DOHH2 (cell line): ENCODE data around the gene PTPRT.

ENCODE experiments used
- H3F3A ChIP-seq: fragments of 200-600 bp; sonication (generic), shearing (Covaris generic); 2 replicates; pipeline ENCODE4 v1.6.0; 2016; ENCODE audit warnings: antibody characterized with exemption, mild to moderate bottlenecking; ENCODE audit not compliant: control insufficient read depth, insufficient read depth
- H3K27ac ChIP-seq: fragments of 200-600 bp; sonication (generic); 2 replicates; pipeline ENCODE4 v1.5.1; 2014; ENCODE audit warnings: low read depth, mild to moderate bottlenecking, low read length, moderate library complexity
- H3K27me3 ChIP-seq: fragments of 200-600 bp; sonication (generic); 2 replicates; pipeline ENCODE4 v1.6.1; 2014; ENCODE audit warnings: mild to moderate bottlenecking, low read length, mixed read lengths; ENCODE audit not compliant: control insufficient read depth
- H3K36me3 ChIP-seq: fragments of 200-600 bp; sonication (generic); 2 replicates; pipeline ENCODE4 v1.6.1; 2014; ENCODE audit warnings: mild to moderate bottlenecking, low read length, moderate library complexity, mixed read lengths; ENCODE audit not compliant: control insufficient read depth
- H3K4me1 ChIP-seq: fragments of 200-600 bp; sonication (generic); 2 replicates; pipeline ENCODE4 v1.6.1; 2014; ENCODE audit warnings: mild to moderate bottlenecking, low read length, mixed read lengths; ENCODE audit not compliant: control insufficient read depth
- H3K4me2 ChIP-seq: fragments of 200-600 bp; sonication (generic); 2 replicates; pipeline ENCODE4 v1.6.0; 2014; ENCODE audit warnings: mild to moderate bottlenecking, low read length, moderate library complexity
- H3K4me3 ChIP-seq: fragments of 200-600 bp; sonication (generic); 2 replicates; pipeline ENCODE4 v1.5.1; 2014; ENCODE audit warnings: mild to moderate bottlenecking, low read length, mixed read lengths
- H3K79me2 ChIP-seq: fragments of 200-600 bp; sonication (generic); 2 replicates; pipeline ENCODE4 v1.6.1; 2014; ENCODE audit warnings: mild to moderate bottlenecking, low read length, mixed read lengths; ENCODE audit not compliant: control insufficient read depth
- H3K9me2 ChIP-seq: fragments of 200-600 bp; sonication (generic); replicated peaks from 2 replicates; pipeline ENCODE4 v1.6.1; 2014; ENCODE audit warnings: mild to moderate bottlenecking, low read length, mixed read lengths; ENCODE audit not compliant: control insufficient read depth
- H3K9me3 ChIP-seq: fragments of 200-600 bp; sonication (generic); 2 replicates; pipeline ENCODE4 v1.6.1; 2014; ENCODE audit warnings: antibody characterized with exemption, low read length, mixed read lengths; ENCODE audit not compliant: control insufficient read depth, insufficient read depth
- H4K20me1 ChIP-seq: fragments of 200-600 bp; sonication (generic); 2 replicates; pipeline ENCODE4 v1.6.0; 2014; ENCODE audit warnings: low read depth, mild to moderate bottlenecking, antibody characterized with exemption, low read length, moderate library complexity; ENCODE audit not compliant: control insufficient read depth, insufficient read depth
- CTCF ChIP-seq: fragments of 200-600 bp; sonication (generic); IDR thresholded peaks from one replicate; pipeline ENCODE4 v1.5.1; 2014; ENCODE audit warnings: antibody characterized with exemption, mild to moderate bottlenecking, low read depth, low read length; ENCODE audit not compliant: poor library complexity, severe bottlenecking
- EZH2phosphoT487 ChIP-seq: fragments of 200-600 bp; sonication (generic); IDR thresholded peaks from 2 replicates; pipeline ENCODE4 v1.6.1; 2017; ENCODE audit warnings: borderline replicate concordance, mild to moderate bottlenecking, antibody characterized with exemption, low read length, moderate library complexity, mixed read lengths

Gene PTPRT

GRCh38 chr20:42982218-42982617 is 207.5 kb downstream of the PTPRT start:
- no peak for TF ChIP-seq EZH2phosphoT487
- no peaks in the 10 kb centered on the region for H4K20me1 ChIP-seq
- H3K79me2 ChIP-seq: no peaks in the 10 kb centered on the region
- no peak overlapping the region for H3K4me2 ChIP-seq
- no peak overlapping the region for H3K4me3 ChIP-seq
- no peaks in the 10 kb centered on the region for H3K9me2 ChIP-seq
- no peaks in the 10 kb centered on the region for H3K36me3 ChIP-seq
- no peaks in the 10 kb centered on the region for H3K27me3 ChIP-seq
- no peak overlapping the region for H3K27ac ChIP-seq
- no peaks in the 10 kb centered on the region for H3F3A ChIP-seq
- no peaks in the 10 kb centered on the region for H3K9me3 ChIP-seq
- H3K4me1 ChIP-seq: no peaks in the 10 kb centered on the region

GRCh38 chr20:42981253-42981652 is 208.5 kb downstream of the PTPRT start:
- TF ChIP-seq CTCF: no peak
- no peak for TF ChIP-seq EZH2phosphoT487
- Histone ChIP-seq H3K4me1 (no peaks in the 10 kb centered on the region), H4K20me1 (no peaks in the 10 kb centered on the region), H3K27ac (no peak overlapping the region), H3K27me3 (no peaks in the 10 kb centered on the region), H3K36me3 (no peaks in the 10 kb centered on the region), H3K9me2 (no peaks in the 10 kb centered on the region), H3F3A (no peaks in the 10 kb centered on the region), H3K79me2 (no peaks in the 10 kb centered on the region), H3K9me3 (no peaks in the 10 kb centered on the region), H3K4me2 (no peak overlapping the region), H3K4me3 (no peak overlapping the region)

GRCh38 chr20:42979720-42980119 is 210.0 kb downstream of the PTPRT start:
- Histone ChIP-seq H3K4me3 (no peak overlapping the region), H3K4me2 (no peak overlapping the region), H3K79me2 (no peaks in the 10 kb centered on the region), H3K9me2 (no peaks in the 10 kb centered on the region), H3K4me1 (no peaks in the 10 kb centered on the region), H3F3A (no peaks in the 10 kb centered on the region), H4K20me1 (no peaks in the 10 kb centered on the region), H3K27me3 (no peaks in the 10 kb centered on the region), H3K36me3 (no peaks in the 10 kb centered on the region), H3K27ac (no peak overlapping the region), H3K9me3 (no peaks in the 10 kb centered on the region)
- TF ChIP-seq EZH2phosphoT487 (no peak), CTCF (no peak)

- no peaks in the 10 kb centered on the region for H3K4me1 ChIP-seq
- H3F3A ChIP-seq: no peaks in the 10 kb centered on the region
- H3K4me3 ChIP-seq: no peak overlapping the region
- H3K27ac ChIP-seq: no peak overlapping the region
- no peak overlapping the region for H3K4me2 ChIP-seq
- no peaks in the 10 kb centered on the region for H3K27me3 ChIP-seq
- H3K36me3 ChIP-seq: no peaks in the 10 kb centered on the region
- TF ChIP-seq EZH2phosphoT487 (no peak), CTCF (no peak)
- no peaks in the 10 kb centered on the region for H3K9me3 ChIP-seq
- H4K20me1 ChIP-seq: no peaks in the 10 kb centered on the region
- no peaks in the 10 kb centered on the region for H3K9me2 ChIP-seq
- no peaks in the 10 kb centered on the region for H3K79me2 ChIP-seq
Observed at GRCh38 chr20:42978184-42978974, 211.3 kb downstream of the PTPRT start.
